Measurements from ENCODE around the gene IMPA2. TPM values are rescaled to one million over a fixed set of nuclear protein-coding genes. Genes with fewer than 3 reads are reported as not detected.
A peak's percentile ranks its signal among the peaks of the same experiment; 100 is the strongest.
"Not testable (repeated sequence)": the region's sequence is repeated elsewhere in the genome, so short reads cannot be mapped to it uniquely, and the experiment has no call there.

IMPA2 gene
- total RNA-seq, 1 experiment from 2014 or later, result 13.3 TPM

DNA sequence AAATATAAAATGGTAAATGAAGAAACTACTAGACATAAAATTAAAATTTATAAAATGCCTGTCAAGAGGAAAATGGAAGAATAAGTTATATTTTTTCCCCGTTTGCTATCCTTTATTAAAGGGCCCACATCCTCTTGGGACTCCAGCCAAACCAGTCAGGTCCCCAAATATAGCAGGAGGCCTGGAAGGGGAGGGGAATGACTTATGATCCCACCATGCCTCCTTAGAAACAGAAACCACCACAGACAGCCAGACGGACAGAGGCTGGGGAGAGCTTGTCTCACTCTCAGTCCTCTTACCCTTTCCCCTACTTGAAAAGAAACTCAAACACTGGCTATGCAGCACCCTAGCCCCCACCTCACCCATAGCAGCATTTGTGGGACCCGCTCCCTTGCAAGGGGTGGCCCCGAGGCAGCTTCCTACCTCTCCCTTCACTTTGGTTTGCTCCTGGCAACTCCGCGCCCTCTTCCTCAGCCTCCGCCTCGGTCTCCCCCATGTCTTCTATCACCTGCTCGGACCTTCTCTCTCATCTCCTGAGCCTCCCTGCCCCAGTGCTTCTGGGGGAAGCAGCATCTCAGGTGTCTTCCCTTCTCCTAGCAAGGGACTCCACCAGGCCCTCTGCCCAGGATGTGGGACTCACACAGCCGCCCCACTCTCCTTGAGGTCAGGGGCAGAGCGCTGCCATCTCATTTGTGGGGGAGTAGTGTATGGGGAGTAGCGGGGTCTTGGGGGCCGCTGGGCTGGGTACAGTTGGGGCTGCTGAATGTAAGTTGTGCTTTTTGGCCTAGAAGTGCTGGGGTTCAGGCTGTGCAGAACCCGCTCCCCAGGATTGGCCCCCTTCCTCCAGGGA lies 75.0 kb downstream of the IMPA2 start:
- DNase-seq (ENCODE audit: low read depth in 1 of 2, low spot score in 2 of 2), result no peak
- H3K36me3 ChIP-seq, result no peaks in the 10 kb centered on the region
- no peak overlapping the region for H3K27ac ChIP-seq
- no peak overlapping the region for H3K4me3 ChIP-seq
- H3K9me3 ChIP-seq (replicated peaks), result no peaks in the 10 kb centered on the region
- no peaks in the 10 kb centered on the region for H3K27me3 ChIP-seq (replicated peaks)
- peaks cover 7% of the 10 kb centered on the region for H3K4me1 ChIP-seq (replicated peaks)

GRCh38 chr18:12056884-12057402 lies 75.6 kb downstream of the IMPA2 start:
- Histone ChIP-seq H3K36me3 (no peaks in the 10 kb centered on the region), H3K4me1 (replicated peaks) (peaks cover 7% of the 10 kb centered on the region), H3K27me3 (replicated peaks) (no peaks in the 10 kb centered on the region), H3K27ac (no peak overlapping the region), H3K9me3 (replicated peaks) (no peaks in the 10 kb centered on the region), H3K4me3 (no peak overlapping the region)
- DNase-seq (ENCODE audit: low read depth in 1 of 2, low spot score in 2 of 2), result no peak

- H3K27ac ChIP-seq, result no peak overlapping the region
Observed at GRCh38 chr18:12057419-12058039, 76.2 kb downstream of the IMPA2 start.

GRCh38 chr18:12059334-12060181 lies 78.3 kb downstream of the IMPA2 start:
- H3K4me3 ChIP-seq, result no peak overlapping the region
- no peak for DNase-seq (ENCODE audit: low read depth in 1 of 2, low spot score in 2 of 2)
- no peak overlapping the region for H3K27ac ChIP-seq
- H3K9me3 ChIP-seq (replicated peaks), result no peaks in the 10 kb centered on the region
- H3K4me1 ChIP-seq (replicated peaks), result peaks cover 7% of the 10 kb centered on the region
- H3K36me3 ChIP-seq, result no peaks in the 10 kb centered on the region
- H3K27me3 ChIP-seq (replicated peaks), result no peaks in the 10 kb centered on the region

More at GRCh38 chr18:12057419-12058039, 76.2 kb downstream of the IMPA2 start:
- H3K9me3 ChIP-seq (replicated peaks), result no peaks in the 10 kb centered on the region
- DNase-seq (ENCODE audit: low read depth in 1 of 2, low spot score in 2 of 2), result no peak
- H3K27me3 ChIP-seq (replicated peaks), result no peaks in the 10 kb centered on the region
- H3K36me3 ChIP-seq, result no peaks in the 10 kb centered on the region
- peaks cover 7% of the 10 kb centered on the region for H3K4me1 ChIP-seq (replicated peaks)
- H3K4me3 ChIP-seq, result no peak overlapping the region

DNA sequence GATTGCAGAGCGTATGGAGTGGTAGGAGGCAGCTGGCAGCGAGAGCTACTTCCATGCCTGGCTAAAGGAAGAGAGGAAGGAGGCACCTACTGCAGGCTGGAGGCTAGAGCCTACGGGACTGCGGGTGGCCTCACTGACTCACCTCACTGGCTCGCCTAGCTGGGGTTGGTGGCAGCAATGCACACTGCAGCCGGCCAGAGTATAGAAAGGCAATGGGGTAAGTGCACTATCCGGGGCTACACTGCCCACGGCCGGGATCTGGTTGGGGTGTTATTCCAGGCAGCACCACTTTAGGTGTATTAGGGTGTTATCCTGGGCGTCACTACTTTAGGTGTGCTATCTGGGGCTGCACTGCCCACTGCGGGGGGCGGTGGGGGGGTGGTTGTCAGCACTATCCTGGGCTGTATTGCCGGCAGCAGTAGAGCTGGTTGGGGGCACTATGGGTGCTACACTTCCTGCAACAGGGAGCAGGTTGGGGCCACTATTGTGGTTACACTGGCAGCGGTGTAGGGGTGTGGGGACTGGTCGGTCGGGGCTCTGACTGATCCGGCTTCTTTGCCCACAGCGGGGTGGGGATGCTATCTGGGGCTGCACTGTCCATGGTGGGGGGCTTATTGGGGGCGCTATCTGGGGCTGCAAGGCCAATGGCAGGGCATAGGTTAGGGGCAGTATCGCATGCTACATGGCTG lies 79.0 kb downstream of the IMPA2 start:
- Histone ChIP-seq H3K27ac (no peak overlapping the region), H3K9me3 (replicated peaks) (no peaks in the 10 kb centered on the region), H3K4me3 (no peak overlapping the region), H3K27me3 (replicated peaks) (no peaks in the 10 kb centered on the region), H3K4me1 (replicated peaks) (peaks cover 7% of the 10 kb centered on the region), H3K36me3 (no peaks in the 10 kb centered on the region)
- peak; percentile 20 to 68 for DNase-seq (ENCODE audit: low read depth in 1 of 2, low spot score in 2 of 2)

DNA sequence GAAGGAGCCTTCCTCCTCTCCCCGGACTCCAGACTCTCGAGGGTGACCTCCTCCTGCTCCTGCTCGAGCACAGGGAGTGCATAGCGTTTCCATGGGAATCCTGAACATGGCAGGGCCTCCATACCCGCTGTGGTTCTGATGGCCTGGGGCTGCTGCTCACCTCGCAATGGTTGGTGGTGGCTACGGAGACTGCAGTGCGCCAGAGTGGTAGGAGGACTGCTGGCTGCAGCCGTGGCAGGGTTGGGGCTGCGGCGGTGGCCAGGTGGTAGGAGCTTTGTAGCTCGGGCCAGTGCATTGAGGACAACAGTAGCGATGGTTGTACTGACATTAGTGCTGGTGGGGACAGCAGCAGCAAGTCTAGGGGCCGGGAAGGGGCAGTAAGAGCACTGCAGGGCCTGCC lies 80.4 kb downstream of the IMPA2 start:
- peaks cover 7% of the 10 kb centered on the region for H3K4me1 ChIP-seq (replicated peaks)
- no peak overlapping the region for H3K27ac ChIP-seq
- no peak for DNase-seq (ENCODE audit: low read depth in 1 of 2, low spot score in 2 of 2)
- no peaks in the 10 kb centered on the region for H3K9me3 ChIP-seq (replicated peaks)
- H3K4me3 ChIP-seq, result no peak overlapping the region
- H3K27me3 ChIP-seq (replicated peaks), result no peaks in the 10 kb centered on the region
- no peaks in the 10 kb centered on the region for H3K36me3 ChIP-seq

DNA sequence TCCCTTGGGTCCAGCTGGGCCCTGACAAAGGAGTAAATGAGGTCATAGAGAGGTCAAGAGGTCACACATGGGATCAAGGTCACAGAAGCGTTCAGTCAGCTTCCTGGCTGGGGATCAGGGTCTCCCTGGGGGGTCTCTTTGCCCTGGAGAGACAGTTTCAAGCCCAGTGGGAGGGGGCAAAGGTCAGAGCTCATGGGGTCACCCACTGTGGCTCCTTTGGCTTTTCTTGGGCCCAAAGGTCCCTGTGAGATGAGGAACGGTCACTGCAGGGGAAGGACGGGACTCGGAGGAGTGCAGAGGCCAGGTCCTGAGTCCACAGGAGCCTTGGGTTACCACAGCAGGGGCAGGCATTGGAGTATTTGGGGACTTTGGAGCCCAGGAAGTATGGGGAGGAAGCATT lies 81.7 kb downstream of the IMPA2 start:
- Histone ChIP-seq H3K36me3 (no peaks in the 10 kb centered on the region), H3K4me1 (replicated peaks) (peaks cover 7% of the 10 kb centered on the region), H3K9me3 (replicated peaks) (no peaks in the 10 kb centered on the region), H3K27ac (no peak overlapping the region), H3K4me3 (no peak overlapping the region), H3K27me3 (replicated peaks) (no peaks in the 10 kb centered on the region)
- no peak for DNase-seq (ENCODE audit: low read depth in 1 of 2, low spot score in 2 of 2)

GRCh38 chr18:12064086-12064763 lies 82.9 kb downstream of the IMPA2 start:
- H3K27me3 ChIP-seq (replicated peaks), result no peaks in the 10 kb centered on the region
- no peaks in the 10 kb centered on the region for H3K36me3 ChIP-seq
- H3K27ac ChIP-seq, result no peak overlapping the region
- peaks cover 7% of the 10 kb centered on the region for H3K4me1 ChIP-seq (replicated peaks)
- DNase-seq (ENCODE audit: low read depth in 1 of 2, low spot score in 2 of 2), result no peak
- no peaks in the 10 kb centered on the region for H3K9me3 ChIP-seq (replicated peaks)
- no peak overlapping the region for H3K4me3 ChIP-seq

DNA sequence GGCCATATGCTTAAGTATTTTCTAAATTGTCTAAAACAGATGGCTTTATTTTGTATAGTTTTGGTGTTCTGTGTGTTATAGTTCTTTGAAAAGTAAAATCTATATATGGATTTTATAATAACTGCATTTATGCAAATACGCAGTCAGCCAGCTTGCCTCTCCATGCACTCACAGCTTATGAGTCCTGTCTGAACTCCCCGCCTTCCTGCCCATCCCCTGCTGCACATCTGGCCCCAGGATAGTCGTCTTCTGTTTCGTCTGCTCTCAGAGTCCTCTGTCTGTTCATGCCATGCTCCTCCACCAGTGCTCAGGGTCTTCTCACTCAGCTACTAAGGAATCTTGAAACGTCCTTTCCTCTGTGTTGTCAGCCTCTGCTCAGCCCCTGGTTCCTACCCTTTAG lies 84.1 kb downstream of the IMPA2 start:
- no peak overlapping the region for H3K4me3 ChIP-seq
- H3K9me3 ChIP-seq (replicated peaks), result no peaks in the 10 kb centered on the region
- H3K4me1 ChIP-seq (replicated peaks), result peaks cover under 1% of the 10 kb centered on the region
- no peak for DNase-seq (ENCODE audit: low read depth in 1 of 2, low spot score in 2 of 2)
- H3K36me3 ChIP-seq, result no peaks in the 10 kb centered on the region
- 0 out of 2 replicates have a peak, but pooled peaks cover 2% of the 10 kb centered on the region for H3K27me3 ChIP-seq (replicated peaks)
- H3K27ac ChIP-seq, result no peak overlapping the region

GRCh38 chr18:12066910-12067511 lies 85.7 kb downstream of the IMPA2 start:
- H3K36me3 ChIP-seq, result no peaks in the 10 kb centered on the region
- H3K9me3 ChIP-seq (replicated peaks), result no peaks in the 10 kb centered on the region
- H3K4me3 ChIP-seq, result no peak overlapping the region
- no peak for DNase-seq (ENCODE audit: low read depth in 1 of 2, low spot score in 2 of 2)
- H3K27me3 ChIP-seq (replicated peaks), result 0 out of 2 replicates have a peak, but pooled peaks cover 4% of the 10 kb centered on the region
- H3K4me1 ChIP-seq (replicated peaks), result no peaks in the 10 kb centered on the region
- H3K27ac ChIP-seq, result no peak overlapping the region

GRCh38 chr18:12067671-12068070 lies 86.4 kb downstream of the IMPA2 start:
- H3K27ac ChIP-seq, result no peak overlapping the region
- H3K4me3 ChIP-seq, result no peak overlapping the region
- DNase-seq (ENCODE audit: low read depth in 1 of 2, low spot score in 2 of 2), result no peak
- no peaks in the 10 kb centered on the region for H3K4me1 ChIP-seq (replicated peaks)
- no peaks in the 10 kb centered on the region for H3K36me3 ChIP-seq
- H3K9me3 ChIP-seq (replicated peaks), result no peaks in the 10 kb centered on the region
- peaks cover 8% of the 10 kb centered on the region; the same call in 1 of the 2 replicates for H3K27me3 ChIP-seq (replicated peaks)

DNA sequence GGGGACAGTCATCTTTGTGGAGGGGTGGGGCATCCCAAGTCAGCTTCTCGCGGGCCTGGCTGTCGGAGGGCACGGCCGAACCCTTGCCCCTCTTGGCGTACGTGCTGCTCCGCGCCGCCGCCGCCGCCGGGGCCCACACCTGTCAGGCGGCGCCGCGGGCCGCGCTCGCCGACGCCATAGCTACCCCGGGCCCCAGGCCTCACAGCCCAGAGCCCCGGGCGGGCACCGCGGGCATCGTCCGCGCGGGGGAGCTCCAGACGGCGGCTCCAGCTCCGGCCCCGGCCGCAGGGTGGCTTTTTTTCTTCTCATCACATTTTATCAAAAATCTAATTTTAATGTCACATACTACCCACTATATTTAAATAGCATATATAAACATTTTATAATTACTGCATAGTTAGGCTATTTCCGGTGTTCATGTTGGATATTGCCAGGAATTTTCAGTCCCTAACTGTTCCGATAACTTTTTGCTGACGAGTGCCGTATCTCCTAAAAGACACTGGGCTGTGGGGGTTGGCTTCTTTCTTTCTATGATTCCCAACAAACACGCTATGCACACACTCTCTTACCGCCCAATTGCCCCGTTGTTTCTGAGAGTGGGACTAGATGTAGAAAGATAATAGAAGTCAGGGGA lies 87.1 kb downstream of the IMPA2 start:
- not testable (repeated sequence) for H3K27me3 ChIP-seq (replicated peaks); DNase-seq (ENCODE audit: low read depth in 1 of 2, low spot score in 2 of 2); H3K4me1 ChIP-seq (replicated peaks); H3K36me3 ChIP-seq; H3K9me3 ChIP-seq (replicated peaks); H3K27ac ChIP-seq; H3K4me3 ChIP-seq
